Smooth muscle cell (in vitro differentiated cells): Measurements from ENCODE around the gene OXT. TPM values are rescaled to one million over a fixed set of nuclear protein-coding genes. Genes with fewer than 3 reads are reported as not detected.

Experiments used
- DNase-seq: peaks from one replicate; lab custom pipeline; 2025; ENCODE audit not compliant: unreplicated experiment; lab: John Stamatoyannopoulos, UW
- H2AFZ ChIP-seq: fragments of 200-600 bp; sonication (generic); 2 replicates; pipeline ENCODE4 v1.6.0; 2016; ENCODE audit warnings: antibody characterized with exemption, low read depth, mild to moderate bottlenecking
- H3F3A ChIP-seq: fragments of 200-600 bp; sonication (generic); 2 replicates; pipeline ENCODE4 v1.6.0; 2017; ENCODE audit warnings: antibody characterized with exemption, low read depth
- H3K27ac ChIP-seq: fragments of 200-600 bp; sonication (generic); 2 replicates; pipeline ENCODE4 v1.5.1; 2016; ENCODE audit warnings: low read depth, mild to moderate bottlenecking
- H3K27me3 ChIP-seq: fragments of 200-600 bp; sonication (generic); 2 replicates; pipeline ENCODE4 v1.6.1; 2016; ENCODE audit warnings: low read depth, mild to moderate bottlenecking
- H3K36me3 ChIP-seq: fragments of 200-600 bp; sonication (generic); 2 replicates; pipeline ENCODE4 v1.5.1; 2016; ENCODE audit warnings: low read depth
- H3K4me1 ChIP-seq: fragments of 200-600 bp; sonication (generic); 2 replicates; pipeline ENCODE4 v1.5.1; 2016; ENCODE audit warnings: low read depth
- H3K4me2 ChIP-seq: fragments of 200-600 bp; sonication (generic); 2 replicates; pipeline ENCODE4 v1.6.0; 2016; ENCODE audit warnings: mild to moderate bottlenecking
- H3K4me3 ChIP-seq: fragments of 200-600 bp; sonication (generic); 2 replicates; pipeline ENCODE4 v1.5.1; 2016; ENCODE audit warnings: mild to moderate bottlenecking
- H3K79me2 ChIP-seq: fragments of 200-600 bp; sonication (generic); 2 replicates; pipeline ENCODE4 v1.6.0; 2016; ENCODE audit warnings: low read depth, mild to moderate bottlenecking
- H3K9ac ChIP-seq: fragments of 200-600 bp; sonication (generic); 2 replicates; pipeline ENCODE4 v1.6.0; 2016; ENCODE audit warnings: low read depth
- H3K9me3 ChIP-seq: fragments of 200-600 bp; sonication (generic); replicated peaks from 2 replicates; pipeline ENCODE4 v1.5.1; 2016; ENCODE audit warnings: low read depth
- H4K20me1 ChIP-seq: fragments of 200-600 bp; sonication (generic); 2 replicates; pipeline ENCODE4 v1.6.0; 2016; ENCODE audit warnings: low read depth
- WGBS: methylation state at CpG from one replicate; pipeline ENCODE4 v1.1.7; 2016; ENCODE audit warnings: low lambda C conversion rate; 5-methylcytosine and 5-hydroxymethylcytosine counted together
- polyA plus RNA-seq: library from polyadenylated mRNA; unstranded; fragments of >200 nt; fragmentation: Nextera tagmentation; extraction: Ambion mirVana; gene quantifications from 2 replicates; pipeline ENCODE4 v1.2.1, GENCODE V29; 2016
- total RNA-seq: library from RNA; depleted of rRNA; stranded (reverse); fragments of >200 nt; gene quantifications from 2 replicates; pipeline ENCODE4 v1.2.3, GENCODE V29; 2014
- TF ChIP-seq, protein P1 (sequence below): fragments of 200-600 bp; sonication (generic); IDR thresholded peaks from 2 replicates; pipeline ENCODE4 v1.5.1; 2017; ENCODE audit warnings: borderline replicate concordance, mild to moderate bottlenecking, antibody characterized with exemption; ENCODE audit not compliant: insufficient read depth, poor library complexity, severe bottlenecking

Gene OXT
- total and polyA plus RNA-seq, 2 experiments from 2014 or later: 2.8 TPM; not detected in 1

DNA sequence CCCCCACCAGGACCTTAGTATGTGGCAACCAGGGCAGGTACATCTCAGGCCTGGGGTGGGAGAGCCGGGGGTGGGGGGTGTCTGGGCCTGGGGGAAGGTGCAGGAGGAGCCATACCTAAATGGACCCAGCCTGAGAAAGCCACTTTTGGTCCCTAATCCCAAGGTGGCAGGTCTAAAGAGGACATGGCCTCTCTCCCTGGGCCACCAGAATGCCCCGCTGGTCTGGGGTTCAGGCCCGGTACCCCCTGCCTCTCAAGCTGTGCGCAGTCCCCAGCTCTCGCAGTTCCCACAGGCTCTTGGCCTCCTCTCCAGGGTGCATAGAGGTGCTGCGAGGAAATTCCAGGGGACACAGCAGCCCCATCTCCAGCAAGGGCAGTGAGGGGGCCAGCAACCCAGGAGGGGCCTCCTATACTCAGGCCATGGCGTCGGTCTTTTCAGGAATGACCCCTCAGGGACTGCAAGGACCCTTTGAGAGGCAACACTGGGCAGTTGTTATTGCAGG is 14.2 kb downstream of the OXT start:
- Histone ChIP-seq H3F3A (no peaks in the 10 kb centered on the region), H3K4me2 (no peak overlapping the region), H3K36me3 (no peaks in the 10 kb centered on the region), H3K4me3 (no peak overlapping the region), H4K20me1 (no peaks in the 10 kb centered on the region), H2AFZ (no peak overlapping the region), H3K79me2 (no peaks in the 10 kb centered on the region), H3K27me3 (peaks cover 43% of the 10 kb centered on the region), H3K9me3 (no peaks in the 10 kb centered on the region), H3K4me1 (peaks cover 6% of the 10 kb centered on the region), H3K27ac (no peak overlapping the region), H3K9ac (no peak overlapping the region)
- no peak for DNase-seq
- TF ChIP-seq, protein P1, sequence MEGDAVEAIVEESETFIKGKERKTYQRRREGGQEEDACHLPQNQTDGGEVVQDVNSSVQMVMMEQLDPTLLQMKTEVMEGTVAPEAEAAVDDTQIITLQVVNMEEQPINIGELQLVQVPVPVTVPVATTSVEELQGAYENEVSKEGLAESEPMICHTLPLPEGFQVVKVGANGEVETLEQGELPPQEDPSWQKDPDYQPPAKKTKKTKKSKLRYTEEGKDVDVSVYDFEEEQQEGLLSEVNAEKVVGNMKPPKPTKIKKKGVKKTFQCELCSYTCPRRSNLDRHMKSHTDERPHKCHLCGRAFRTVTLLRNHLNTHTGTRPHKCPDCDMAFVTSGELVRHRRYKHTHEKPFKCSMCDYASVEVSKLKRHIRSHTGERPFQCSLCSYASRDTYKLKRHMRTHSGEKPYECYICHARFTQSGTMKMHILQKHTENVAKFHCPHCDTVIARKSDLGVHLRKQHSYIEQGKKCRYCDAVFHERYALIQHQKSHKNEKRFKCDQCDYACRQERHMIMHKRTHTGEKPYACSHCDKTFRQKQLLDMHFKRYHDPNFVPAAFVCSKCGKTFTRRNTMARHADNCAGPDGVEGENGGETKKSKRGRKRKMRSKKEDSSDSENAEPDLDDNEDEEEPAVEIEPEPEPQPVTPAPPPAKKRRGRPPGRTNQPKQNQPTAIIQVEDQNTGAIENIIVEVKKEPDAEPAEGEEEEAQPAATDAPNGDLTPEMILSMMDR: no peak
- 96% methylated on average over 8 of the region's 8 CpGs for WGBS

DNA sequence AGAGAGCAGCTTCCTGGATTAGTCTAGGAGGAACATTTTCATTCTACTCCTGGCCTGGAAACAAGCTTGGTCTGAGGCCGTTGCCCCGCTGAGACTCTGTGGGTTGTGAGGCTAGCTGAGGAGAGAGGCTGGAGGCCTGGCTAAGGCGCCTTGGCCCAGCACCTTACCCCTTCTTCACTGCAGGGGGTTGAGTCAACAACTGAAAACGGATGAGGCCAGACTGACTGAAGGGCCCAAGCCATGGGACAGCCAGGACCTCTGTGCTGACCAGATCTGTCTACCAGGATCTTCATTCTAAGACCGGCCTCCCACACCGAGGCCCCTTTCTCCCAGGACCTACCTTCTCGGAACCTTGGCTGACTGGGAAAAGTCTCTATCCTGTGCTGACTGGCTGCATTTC is 16.6 kb downstream of the OXT start:
- Histone ChIP-seq H4K20me1 (no peaks in the 10 kb centered on the region), H3K4me1 (peaks cover 6% of the 10 kb centered on the region), H3K4me3 (no peak overlapping the region), H3K36me3 (no peaks in the 10 kb centered on the region), H3K9ac (no peak overlapping the region), H3K79me2 (no peaks in the 10 kb centered on the region), H2AFZ (no peak overlapping the region), H3K27me3 (peaks cover 19% of the 10 kb centered on the region), H3K4me2 (no peak overlapping the region), H3K27ac (no peak overlapping the region), H3K9me3 (no peaks in the 10 kb centered on the region), H3F3A (no peaks in the 10 kb centered on the region)
- TF ChIP-seq, protein P1: no peak
- no peak for DNase-seq
- WGBS: 87% methylated on average over 7 of the region's 7 CpGs

DNA sequence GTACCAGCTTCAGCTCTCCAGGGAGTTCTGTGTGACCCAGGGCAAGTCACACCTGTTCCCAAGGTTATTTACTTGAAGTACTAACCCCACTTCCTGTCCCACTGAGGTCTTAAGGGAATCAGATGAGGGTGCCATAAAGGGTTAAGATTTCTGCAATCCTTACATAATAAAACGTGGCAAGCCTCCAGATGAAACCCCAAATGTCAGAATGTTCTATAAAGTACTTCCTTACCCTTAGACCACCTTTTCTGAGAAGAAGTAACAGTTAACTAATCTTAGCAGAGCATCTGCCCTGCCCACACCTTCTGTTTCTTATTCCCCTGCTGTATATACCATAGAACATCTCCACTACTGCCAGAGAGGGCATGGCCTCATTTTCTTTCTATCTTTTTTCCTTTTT is 19.1 kb downstream of the OXT start:
- Histone ChIP-seq H3K36me3 (no peaks in the 10 kb centered on the region), H3K79me2 (no peaks in the 10 kb centered on the region), H3K27me3 (no peaks in the 10 kb centered on the region), H4K20me1 (no peaks in the 10 kb centered on the region), H3K4me2 (no peak overlapping the region), H2AFZ (no peak overlapping the region), H3K9ac (no peak overlapping the region), H3F3A (no peaks in the 10 kb centered on the region), H3K27ac (no peak overlapping the region), H3K4me1 (peaks cover 2% of the 10 kb centered on the region), H3K4me3 (no peak overlapping the region), H3K9me3 (no peaks in the 10 kb centered on the region)
- DNase-seq: no peak
- TF ChIP-seq, protein P1: no peak
- WGBS: 63% methylated on average over 1 of the region's 1 CpG
